H9 (cell line): ENCODE data around the gene HIGD2A. TPM values are rescaled to one million over a fixed set of nuclear protein-coding genes. Genes with fewer than 3 reads are reported as not detected.
A peak's percentile ranks its signal among the peaks of the same experiment; 100 is the strongest.

Source experiments
- DNase-seq: peaks from one replicate; pipeline ENCODE4 v3.0.0-alpha.2; 2017
- H2AFZ ChIP-seq: one replicate; pipeline ENCODE4 v1.6.1; 2013; ENCODE audit warnings: mild to moderate bottlenecking, low read length, control low read depth, moderate library complexity
- H2AK5ac ChIP-seq: 2 replicates; pipeline ENCODE4 v1.6.1; 2013; ENCODE audit warnings: low read length, control low read depth, mixed read lengths; ENCODE audit not compliant: insufficient read length
- H2BK120ac ChIP-seq: one replicate; pipeline ENCODE4 v1.6.1; 2013; ENCODE audit warnings: low read depth, mild to moderate bottlenecking, low read length, control low read depth, inconsistent platforms; ENCODE audit not compliant: poor library complexity, severe bottlenecking
- H2BK12ac ChIP-seq: 2 replicates; pipeline ENCODE4 v1.6.1; 2013; ENCODE audit warnings: low read length, control low read depth, mixed read lengths, low read depth; ENCODE audit not compliant: insufficient read length
- H2BK15ac ChIP-seq: 2 replicates; pipeline ENCODE4 v1.6.1; 2013; ENCODE audit warnings: low read depth, low read length, control low read depth
- H2BK20ac ChIP-seq: one replicate; pipeline ENCODE4 v1.6.1; 2013; ENCODE audit warnings: low read depth, mild to moderate bottlenecking, low read length, control low read depth, inconsistent platforms; ENCODE audit not compliant: poor library complexity, severe bottlenecking
- H2BK5ac ChIP-seq: 2 replicates; pipeline ENCODE4 v1.6.1; 2013; ENCODE audit warnings: low read length, control low read depth, mixed read lengths; ENCODE audit not compliant: insufficient read length
- H3K14ac ChIP-seq: 2 replicates; pipeline ENCODE4 v1.6.1; 2013; ENCODE audit warnings: low read length, control low read depth; ENCODE audit not compliant: insufficient read depth
- H3K18ac ChIP-seq: 2 replicates; pipeline ENCODE4 v1.6.1; 2013; ENCODE audit warnings: low read depth, mild to moderate bottlenecking, mixed read lengths, low read length, control low read depth; ENCODE audit not compliant: insufficient read length
- H3K23ac ChIP-seq: 2 replicates; pipeline ENCODE4 v1.6.1; 2013; ENCODE audit warnings: low read length, control low read depth, mixed read lengths, low read depth; ENCODE audit not compliant: insufficient read length
- H3K23me2 ChIP-seq: 2 replicates; pipeline ENCODE4 v1.6.1; 2013; ENCODE audit warnings: low read depth, mild to moderate bottlenecking, mixed read lengths, low read length, control low read depth; ENCODE audit not compliant: insufficient read length, poor library complexity, severe bottlenecking
- H3K27ac ChIP-seq: 2 replicates; pipeline ENCODE4 v1.5.1; 2013; ENCODE audit warnings: low read length, control low read depth, mixed read lengths, low read depth; ENCODE audit not compliant: insufficient read length
- H3K27me3 ChIP-seq: 2 replicates; pipeline ENCODE4 v1.6.1; 2013; ENCODE audit warnings: low read length, control low read depth, inconsistent platforms; ENCODE audit not compliant: insufficient read depth
- H3K4ac ChIP-seq: 2 replicates; pipeline ENCODE4 v1.6.1; 2013; ENCODE audit warnings: low read depth, mild to moderate bottlenecking, control low read depth, inconsistent platforms, low read length, moderate library complexity
- H3K4me1 ChIP-seq: 2 replicates; pipeline ENCODE4 v1.6.1; 2013; ENCODE audit warnings: low read length, control low read depth, inconsistent platforms; ENCODE audit not compliant: insufficient read depth
- H3K4me2 ChIP-seq: 2 replicates; pipeline ENCODE4 v1.6.1; 2013; ENCODE audit warnings: low read length, control low read depth, mixed read lengths; ENCODE audit not compliant: insufficient read length, insufficient read depth
- H3K56ac ChIP-seq: 2 replicates; pipeline ENCODE4 v1.6.1; 2013; ENCODE audit warnings: low read depth, mild to moderate bottlenecking, mixed read lengths, low read length, control low read depth; ENCODE audit not compliant: insufficient read length
- H3K79me1 ChIP-seq: 2 replicates; pipeline ENCODE4 v1.6.1; 2013; ENCODE audit warnings: low read depth, mild to moderate bottlenecking, moderate library complexity, low read length, control low read depth, inconsistent platforms; ENCODE audit not compliant: insufficient read depth, poor library complexity, severe bottlenecking
- H3K79me2 ChIP-seq: 2 replicates; pipeline ENCODE4 v1.6.1; 2013; ENCODE audit warnings: low read length, control low read depth, inconsistent platforms; ENCODE audit not compliant: insufficient read depth
- H3K9ac ChIP-seq: 2 replicates; pipeline ENCODE4 v1.6.1; 2013; ENCODE audit warnings: low read length, control low read depth, mixed read lengths; ENCODE audit not compliant: insufficient read length; ENCODE audit errors: extremely low read depth
- H3K9me3 ChIP-seq: one replicate; pipeline ENCODE4 v1.6.1; 2013; ENCODE audit warnings: low read depth, low read length, inconsistent platforms; ENCODE audit not compliant: control insufficient read depth
- H3T11ph ChIP-seq: one replicate; pipeline ENCODE4 v1.6.1; 2013; ENCODE audit warnings: mild to moderate bottlenecking, low read length, control low read depth, inconsistent platforms
- H4K20me1 ChIP-seq: one replicate; pipeline ENCODE4 v1.6.1; 2013; ENCODE audit not compliant: control insufficient read depth, insufficient read length, insufficient read depth
- H4K5ac ChIP-seq: 2 replicates; pipeline ENCODE4 v1.6.1; 2013; ENCODE audit warnings: low read depth, mild to moderate bottlenecking, mixed read lengths, low read length, control low read depth; ENCODE audit not compliant: insufficient read length
- H4K8ac ChIP-seq: replicated peaks from 2 replicates; pipeline ENCODE4 v1.6.1; 2013; ENCODE audit warnings: low read length, control low read depth, mixed read lengths, low read depth; ENCODE audit not compliant: insufficient read length
- H4K91ac ChIP-seq: 2 replicates; pipeline ENCODE4 v1.6.1; 2013; ENCODE audit warnings: low read depth, mild to moderate bottlenecking, moderate library complexity, mixed read lengths, low read length, control low read depth; ENCODE audit not compliant: insufficient read length
- H3K27ac Mint-ChIP-seq, 3 experiments: 2 replicates in 2 of 3; 3 replicates in 1 of 3; pipeline ENCODE4 v1.8.0; 2020 to 2021; ENCODE audit warnings: mixed read lengths in 3 of 3, mild to moderate bottlenecking in 1 of 3, moderate library complexity in 1 of 3
- H3K27me3 Mint-ChIP-seq: 2 replicates; pipeline ENCODE4 v1.8.0; 2021; ENCODE audit warnings: low read depth, mild to moderate bottlenecking, moderate library complexity, mixed read lengths
- H3K36me3 Mint-ChIP-seq, 3 experiments: 2 replicates in 2 of 3; 3 replicates in 1 of 3; pipeline ENCODE4 v1.8.0; 2020 to 2021; ENCODE audit warnings: low read depth in 3 of 3, mixed read lengths in 3 of 3; ENCODE audit not compliant: insufficient read depth in 1 of 3
- H3K4me1 Mint-ChIP-seq, 2 experiments: 2 replicates each; pipeline ENCODE4 v1.8.0; 2020; ENCODE audit warnings: mixed read lengths in 2 of 2
- H3K4me3 Mint-ChIP-seq, 2 experiments: 2 replicates in 1 of 2; 3 replicates in 1 of 2; pipeline ENCODE4 v1.8.0; 2020 to 2021; ENCODE audit warnings: mild to moderate bottlenecking in 2 of 2, mixed read lengths in 2 of 2, moderate library complexity in 1 of 2
- H3K9me3 Mint-ChIP-seq, 2 experiments: 2 replicates in 1 of 2; 3 replicates in 1 of 2; pipeline ENCODE4 v1.8.0; 2020; ENCODE audit warnings: mild to moderate bottlenecking in 2 of 2, mixed read lengths in 2 of 2, moderate library complexity in 1 of 2
- WGBS: extraction: QIAGEN DNeasy Blood & Tissue Kit; methylation state at CpG from one replicate; pipeline ENCODE4 v1.1.7; 2013; ENCODE audit warnings: missing lambda C conversion rate, low lambda C conversion rate, mixed read lengths; ENCODE audit not compliant: insufficient read length; ENCODE audit errors: extremely low coverage; 5-methylcytosine and 5-hydroxymethylcytosine counted together
- total RNA-seq: library from RNA; stranded (reverse); gene quantifications from 2 replicates; pipeline ENCODE4 v1.2.1, GENCODE V29; 2021
- TF ChIP-seq, protein P1 (sequence below): fragments of 200-600 bp; sonication (generic); conservative IDR thresholded peaks from 3 replicates; pipeline ENCODE4 v1.8.0; 2021; ENCODE audit warnings: antibody characterized with exemption, mild to moderate bottlenecking

Gene HIGD2A
- total RNA-seq, 1 experiment from 2014 or later, result 92.3 TPM

GRCh38 chr5:176400382-176401156 is 12.0 kb downstream of the HIGD2A start:
- TF ChIP-seq, protein P1, sequence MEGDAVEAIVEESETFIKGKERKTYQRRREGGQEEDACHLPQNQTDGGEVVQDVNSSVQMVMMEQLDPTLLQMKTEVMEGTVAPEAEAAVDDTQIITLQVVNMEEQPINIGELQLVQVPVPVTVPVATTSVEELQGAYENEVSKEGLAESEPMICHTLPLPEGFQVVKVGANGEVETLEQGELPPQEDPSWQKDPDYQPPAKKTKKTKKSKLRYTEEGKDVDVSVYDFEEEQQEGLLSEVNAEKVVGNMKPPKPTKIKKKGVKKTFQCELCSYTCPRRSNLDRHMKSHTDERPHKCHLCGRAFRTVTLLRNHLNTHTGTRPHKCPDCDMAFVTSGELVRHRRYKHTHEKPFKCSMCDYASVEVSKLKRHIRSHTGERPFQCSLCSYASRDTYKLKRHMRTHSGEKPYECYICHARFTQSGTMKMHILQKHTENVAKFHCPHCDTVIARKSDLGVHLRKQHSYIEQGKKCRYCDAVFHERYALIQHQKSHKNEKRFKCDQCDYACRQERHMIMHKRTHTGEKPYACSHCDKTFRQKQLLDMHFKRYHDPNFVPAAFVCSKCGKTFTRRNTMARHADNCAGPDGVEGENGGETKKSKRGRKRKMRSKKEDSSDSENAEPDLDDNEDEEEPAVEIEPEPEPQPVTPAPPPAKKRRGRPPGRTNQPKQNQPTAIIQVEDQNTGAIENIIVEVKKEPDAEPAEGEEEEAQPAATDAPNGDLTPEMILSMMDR, result no peak
- Histone ChIP-seq H2BK120ac (no peak overlapping the region), H3K79me1 (no peaks in the 10 kb centered on the region), H2AK5ac (no peak overlapping the region), H4K8ac (no peak overlapping the region), H3K27me3 (no peaks in the 10 kb centered on the region), H2BK12ac (no peak overlapping the region), H4K20me1 (no peaks in the 10 kb centered on the region), H3K18ac (no peak overlapping the region), H3K23me2 (no peaks in the 10 kb centered on the region), H3K79me2 (no peaks in the 10 kb centered on the region), H3K4me2 (no peak overlapping the region), H2BK20ac (no peak overlapping the region), H3K9me3 (no peaks in the 10 kb centered on the region), H3K14ac (no peak overlapping the region; the same call in 1 of the 2 replicates), H3K4me1 (no peaks in the 10 kb centered on the region), H3K4ac (no peak overlapping the region), H2AFZ (no peak overlapping the region), H2BK5ac (no peak overlapping the region), H4K5ac (no peak overlapping the region), H3T11ph (no peak overlapping the region), H4K91ac (no peak overlapping the region), H3K23ac (no peak overlapping the region), H3K27ac (no peak overlapping the region), H3K56ac (no peak overlapping the region), H3K9ac (no peak overlapping the region), H2BK15ac (no peak overlapping the region)
- no peaks in the 10 kb centered on the region for H3K9me3 Mint-ChIP-seq
- H3K4me1 Mint-ChIP-seq, result peaks cover 4 to 7% of the 10 kb centered on the region in 2 experiments
- H3K4me3 Mint-ChIP-seq, result no peak overlapping the region
- no peak for DNase-seq
- H3K27me3 Mint-ChIP-seq, result peaks cover 2% of the 10 kb centered on the region; the same call in 1 of the 2 replicates
- WGBS, result no CpG with 5 or more reads among the region's 17 CpGs
- peak overlapping the region in 2 of 3 experiments; percentile 45 to 65; a peak in 2 of 7 replicates for H3K27ac Mint-ChIP-seq
- peaks cover 0 to 2% (median 0%) of the 10 kb centered on the region in 3 experiments; a peak in 1 of 7 replicates for H3K36me3 Mint-ChIP-seq
